ENCODE results near the gene KRTAP5-2. TPM values are rescaled to one million over a fixed set of nuclear protein-coding genes. Genes with fewer than 3 reads are reported as not detected.

Gene KRTAP5-2
- total RNA-seq, 2 donors from 2014 or later, result not detected

- H3K4me1 Mint-ChIP-seq (ENCODE audit: low read depth in 2 of 2), result peaks cover 4 to 14% of the 10 kb centered on the region in 2 donors
- ATAC-seq (no peak), DNase-seq (ENCODE audit: low spot score) (peak; percentile 54)
- no peak overlapping the region for H3K27ac Mint-ChIP-seq
- H3K4me3 Mint-ChIP-seq, result no peak overlapping the region
- no peaks in the 10 kb centered on the region for H3K27me3 Mint-ChIP-seq
- H3K9me3 Mint-ChIP-seq, result no peaks in the 10 kb centered on the region
- no peaks in the 10 kb centered on the region for H3K36me3 Mint-ChIP-seq
Measured at GRCh38 chr11:1565173-1565903, 32.8 kb downstream of the KRTAP5-2 start.

- Mint-ChIP-seq H3K4me1 (ENCODE audit: low read depth in 2 of 2) (peaks cover 4 to 14% of the 10 kb centered on the region in 2 donors), H3K36me3 (no peaks in the 10 kb centered on the region), H3K27me3 (no peaks in the 10 kb centered on the region), H3K27ac (no peak overlapping the region), H3K9me3 (no peaks in the 10 kb centered on the region), H3K4me3 (no peak overlapping the region)
- no peak for ATAC-seq
- DNase-seq (ENCODE audit: low spot score), result no peak
Measured at GRCh38 chr11:1564535-1565172, 33.4 kb downstream of the KRTAP5-2 start.

GRCh38 chr11:1563697-1564534 lies 34.2 kb downstream of the KRTAP5-2 start:
- Mint-ChIP-seq H3K27ac (no peak overlapping the region), H3K4me3 (no peak overlapping the region), H3K27me3 (no peaks in the 10 kb centered on the region), H3K9me3 (no peaks in the 10 kb centered on the region), H3K4me1 (ENCODE audit: low read depth in 2 of 2) (peaks cover 4 to 9% of the 10 kb centered on the region in 2 donors), H3K36me3 (no peaks in the 10 kb centered on the region)
- DNase-seq (ENCODE audit: low spot score) (no peak), ATAC-seq (no peak)

- Mint-ChIP-seq H3K4me3 (no peak overlapping the region), H3K9me3 (no peaks in the 10 kb centered on the region), H3K4me1 (ENCODE audit: low read depth in 2 of 2) (peaks cover 0 to 3% of the 10 kb centered on the region in 2 donors), H3K36me3 (no peaks in the 10 kb centered on the region), H3K27ac (no peak overlapping the region), H3K27me3 (no peaks in the 10 kb centered on the region)
- DNase-seq (ENCODE audit: low spot score), result no peak
- no peak for ATAC-seq
Measured at GRCh38 chr11:1563149-1563638, 34.9 kb downstream of the KRTAP5-2 start.

- ATAC-seq, result no peak
- peaks cover 0 to under 1% of the 10 kb centered on the region in 2 donors for H3K27me3 Mint-ChIP-seq
- no peak overlapping the region for H3K27ac Mint-ChIP-seq
- H3K9me3 Mint-ChIP-seq, result no peaks in the 10 kb centered on the region
- H3K4me1 Mint-ChIP-seq (ENCODE audit: low read depth in 2 of 2), result peaks cover 0 to 3% of the 10 kb centered on the region in 2 donors
- H3K36me3 Mint-ChIP-seq, result no peaks in the 10 kb centered on the region
- no peak for DNase-seq (ENCODE audit: low spot score)
- no peak overlapping the region for H3K4me3 Mint-ChIP-seq
Measured at GRCh38 chr11:1562469-1563148, 35.5 kb downstream of the KRTAP5-2 start.

GRCh38 chr11:1561955-1562354 lies 36.1 kb downstream of the KRTAP5-2 start:
- no peak overlapping the region for H3K4me3 Mint-ChIP-seq

GRCh38 chr11:1561266-1561665 lies 36.8 kb downstream of the KRTAP5-2 start:
- Mint-ChIP-seq H3K27ac (no peak overlapping the region), H3K27me3 (peaks cover 0 to 2% of the 10 kb centered on the region in 2 donors), H3K4me1 (ENCODE audit: low read depth in 2 of 2) (no peaks in the 10 kb centered on the region), H3K4me3 (no peak overlapping the region), H3K36me3 (no peaks in the 10 kb centered on the region), H3K9me3 (no peaks in the 10 kb centered on the region)
- ATAC-seq, result no peak
- DNase-seq (ENCODE audit: low spot score), result no peak

More at GRCh38 chr11:1561955-1562354, 36.1 kb downstream of the KRTAP5-2 start:
- peaks cover 0 to 2% of the 10 kb centered on the region in 2 donors for H3K27me3 Mint-ChIP-seq
- ATAC-seq, result no peak
- no peak overlapping the region for H3K27ac Mint-ChIP-seq
- no peaks in the 10 kb centered on the region for H3K36me3 Mint-ChIP-seq
- H3K4me1 Mint-ChIP-seq (ENCODE audit: low read depth in 2 of 2), result no peaks in the 10 kb centered on the region
- DNase-seq (ENCODE audit: low spot score), result no peak
- no peaks in the 10 kb centered on the region for H3K9me3 Mint-ChIP-seq

GRCh38 chr11:1560649-1561251 lies 37.3 kb downstream of the KRTAP5-2 start:
- H3K27ac Mint-ChIP-seq, result no peak overlapping the region
- H3K36me3 Mint-ChIP-seq, result no peaks in the 10 kb centered on the region
- no peak overlapping the region for H3K4me3 Mint-ChIP-seq
- ATAC-seq (no peak), DNase-seq (ENCODE audit: low spot score) (no peak)
- H3K27me3 Mint-ChIP-seq, result peaks cover 0 to 2% of the 10 kb centered on the region in 2 donors
- no peaks in the 10 kb centered on the region for H3K9me3 Mint-ChIP-seq
- no peaks in the 10 kb centered on the region for H3K4me1 Mint-ChIP-seq (ENCODE audit: low read depth in 2 of 2)

GRCh38 chr11:1560002-1560648 lies 38.0 kb downstream of the KRTAP5-2 start:
- Mint-ChIP-seq H3K4me3 (no peak overlapping the region), H3K27me3 (peaks cover 0 to 2% of the 10 kb centered on the region in 2 donors), H3K36me3 (no peaks in the 10 kb centered on the region), H3K4me1 (ENCODE audit: low read depth in 2 of 2) (no peaks in the 10 kb centered on the region), H3K9me3 (no peaks in the 10 kb centered on the region), H3K27ac (no peak overlapping the region)
- no peak for DNase-seq (ENCODE audit: low spot score)
- no peak for ATAC-seq

GRCh38 chr11:1559111-1559951 lies 38.8 kb downstream of the KRTAP5-2 start:
- Mint-ChIP-seq H3K9me3 (no peaks in the 10 kb centered on the region), H3K4me3 (no peak overlapping the region), H3K4me1 (ENCODE audit: low read depth in 2 of 2) (no peaks in the 10 kb centered on the region), H3K27ac (no peak overlapping the region), H3K27me3 (peaks cover 0 to 5% of the 10 kb centered on the region in 2 donors), H3K36me3 (no peaks in the 10 kb centered on the region)
- ATAC-seq (no peak), DNase-seq (ENCODE audit: low spot score) (peak; percentile 42)

- DNase-seq (ENCODE audit: low spot score) (no peak), ATAC-seq (no peak)
- Mint-ChIP-seq H3K27me3 (peaks cover 0 to 7% of the 10 kb centered on the region in 2 donors), H3K4me3 (no peak overlapping the region), H3K27ac (no peak overlapping the region), H3K9me3 (no peaks in the 10 kb centered on the region), H3K4me1 (ENCODE audit: low read depth in 2 of 2) (no peaks in the 10 kb centered on the region), H3K36me3 (no peaks in the 10 kb centered on the region)
Measured at GRCh38 chr11:1558775-1559110, 39.4 kb downstream of the KRTAP5-2 start.
